OCI-LY3 (cell line): ENCODE results near the gene MPRIP.

Source experiments
- CTCF ChIP-seq: fragments of 200-600, 300-600 bp; sonication (generic); IDR thresholded peaks from 2 replicates; pipeline ENCODE4 v1.5.1; 2014; ENCODE audit warnings: antibody characterized with exemption, low read length, low read depth
- EZH2phosphoT487 ChIP-seq: fragments of 200-600 bp; shearing (Covaris generic); IDR thresholded peaks from 2 replicates; pipeline ENCODE4 v1.6.1; 2018; ENCODE audit warnings: antibody characterized with exemption, mixed run types, low read depth

DNA sequence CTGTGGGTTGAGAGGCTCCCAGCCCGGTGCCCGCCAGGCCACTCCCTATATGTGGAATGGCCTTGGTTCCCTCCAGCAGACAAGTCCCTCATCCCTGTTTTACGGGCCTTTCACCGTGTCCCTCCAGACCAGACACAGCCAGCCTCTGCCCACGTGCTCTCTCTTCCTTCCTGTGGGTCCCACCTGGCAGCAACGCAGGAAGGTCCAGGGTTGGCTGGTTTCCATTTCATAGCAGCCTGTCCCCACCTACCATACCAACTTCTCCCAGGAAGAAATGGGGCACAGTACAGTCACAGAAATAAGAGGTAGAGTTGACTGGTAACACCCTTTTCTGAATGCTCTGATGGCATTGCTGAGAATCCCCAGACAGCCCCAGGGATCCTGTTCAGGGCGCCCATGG lies 128.9 kb downstream of the MPRIP start:
- no peak for TF ChIP-seq CTCF
- no peak for TF ChIP-seq EZH2phosphoT487
